Subcutaneous adipose tissue (tissue), 4 donors: ENCODE measurements around the gene BRINP1. TPM values are rescaled to one million over a fixed set of nuclear protein-coding genes. Genes with fewer than 3 reads are reported as not detected.

Source experiments
- total RNA-seq, 4 donors: library from RNA; depleted of rRNA; stranded (reverse); fragments of >200 nt; gene quantifications; one replicate each; pipeline ENCODE4 v1.1.0, GENCODE V29; 2016
- TF ChIP-seq, protein P1 (sequence below): fragments of 450-650 bp; IDR thresholded peaks from one replicate; pipeline ENCODE4 v1.5.1; 2016; ENCODE audit warnings: low read depth, mild to moderate bottlenecking, control low read depth, antibody characterized with exemption, moderate library complexity

BRINP1 gene
- total RNA-seq, 4 donors from 2014 or later = not detected

DNA sequence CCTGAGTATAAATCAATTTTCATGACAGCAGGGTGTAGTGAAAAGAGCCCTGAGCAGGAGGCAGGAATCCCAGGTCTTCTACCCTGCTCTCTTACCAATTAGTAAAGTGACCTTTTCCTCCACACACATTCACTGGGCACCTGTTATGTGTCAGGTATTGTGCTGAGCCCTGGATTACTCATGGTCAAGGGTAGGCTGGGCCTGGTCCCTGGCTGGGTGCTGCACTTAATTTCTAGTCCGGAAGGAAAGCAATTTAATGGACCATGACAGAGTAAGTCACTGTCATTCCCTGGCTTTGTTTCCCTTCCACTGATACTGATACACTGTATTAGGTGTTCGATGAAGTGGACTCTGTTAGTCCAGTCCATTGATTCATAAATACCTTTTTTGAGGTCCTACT lies 29.1 kb upstream of the BRINP1 start:
- TF ChIP-seq, protein P1, sequence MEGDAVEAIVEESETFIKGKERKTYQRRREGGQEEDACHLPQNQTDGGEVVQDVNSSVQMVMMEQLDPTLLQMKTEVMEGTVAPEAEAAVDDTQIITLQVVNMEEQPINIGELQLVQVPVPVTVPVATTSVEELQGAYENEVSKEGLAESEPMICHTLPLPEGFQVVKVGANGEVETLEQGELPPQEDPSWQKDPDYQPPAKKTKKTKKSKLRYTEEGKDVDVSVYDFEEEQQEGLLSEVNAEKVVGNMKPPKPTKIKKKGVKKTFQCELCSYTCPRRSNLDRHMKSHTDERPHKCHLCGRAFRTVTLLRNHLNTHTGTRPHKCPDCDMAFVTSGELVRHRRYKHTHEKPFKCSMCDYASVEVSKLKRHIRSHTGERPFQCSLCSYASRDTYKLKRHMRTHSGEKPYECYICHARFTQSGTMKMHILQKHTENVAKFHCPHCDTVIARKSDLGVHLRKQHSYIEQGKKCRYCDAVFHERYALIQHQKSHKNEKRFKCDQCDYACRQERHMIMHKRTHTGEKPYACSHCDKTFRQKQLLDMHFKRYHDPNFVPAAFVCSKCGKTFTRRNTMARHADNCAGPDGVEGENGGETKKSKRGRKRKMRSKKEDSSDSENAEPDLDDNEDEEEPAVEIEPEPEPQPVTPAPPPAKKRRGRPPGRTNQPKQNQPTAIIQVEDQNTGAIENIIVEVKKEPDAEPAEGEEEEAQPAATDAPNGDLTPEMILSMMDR = no peak

DNA sequence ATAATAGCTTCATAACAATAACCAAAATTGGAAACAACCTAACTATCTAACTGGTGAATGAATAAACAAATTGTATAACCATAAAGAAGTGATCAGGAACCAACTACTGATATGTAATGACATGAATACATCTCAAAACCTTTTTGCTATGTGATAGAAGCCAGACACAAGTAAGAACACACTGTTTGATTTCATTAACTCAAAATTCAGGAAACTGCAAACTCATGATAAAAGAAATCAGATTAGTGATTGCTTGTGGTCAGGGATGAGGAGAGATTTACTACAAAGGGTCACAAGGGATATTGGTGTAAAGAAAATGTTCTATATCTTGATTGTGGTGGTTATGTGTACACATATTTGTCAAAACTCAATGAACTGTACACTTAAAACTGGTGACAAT lies 22.6 kb upstream of the BRINP1 start:
- TF ChIP-seq, protein P1 = no peak

DNA sequence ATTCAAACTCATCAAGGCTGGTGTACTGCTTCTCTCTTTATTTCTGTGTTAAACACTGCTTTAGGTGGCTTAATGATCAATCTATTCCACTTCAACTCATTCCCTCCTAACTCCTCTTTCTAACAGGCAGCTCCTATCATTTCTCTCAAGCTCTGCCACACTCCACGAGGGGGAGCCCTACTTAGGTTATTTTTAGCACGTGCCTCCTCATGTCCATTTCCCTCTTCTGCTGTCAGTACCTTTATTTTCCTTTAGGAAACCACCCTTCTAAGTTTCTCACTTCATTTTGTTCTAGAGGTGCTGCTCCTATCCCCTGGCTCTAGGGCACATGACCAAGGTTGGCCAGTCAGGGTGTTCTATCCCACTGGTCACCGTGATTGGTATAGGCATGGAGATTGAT lies 6.7 kb upstream of the BRINP1 start:
- TF ChIP-seq, protein P1 = no peak

DNA sequence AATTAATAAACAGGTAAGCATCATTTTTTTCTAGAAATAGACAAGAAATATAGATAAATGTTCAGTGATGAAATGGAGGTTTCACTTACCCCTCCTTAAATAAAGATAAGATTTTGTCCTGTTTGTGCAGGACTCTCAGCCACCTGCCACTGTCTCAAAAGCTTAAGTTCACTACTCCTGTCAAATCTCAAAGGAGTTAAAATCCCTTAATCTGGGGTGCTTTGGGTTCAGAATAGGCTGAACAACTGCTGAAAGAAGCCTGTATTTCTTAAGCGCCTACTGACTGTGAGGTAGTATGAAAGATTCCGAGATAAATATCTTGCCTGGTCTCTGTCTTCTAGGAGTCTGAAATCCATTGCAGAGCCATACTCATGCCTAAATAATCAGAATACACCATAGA lies 3.7 kb upstream of the BRINP1 start:
- TF ChIP-seq, protein P1 = no peak

DNA sequence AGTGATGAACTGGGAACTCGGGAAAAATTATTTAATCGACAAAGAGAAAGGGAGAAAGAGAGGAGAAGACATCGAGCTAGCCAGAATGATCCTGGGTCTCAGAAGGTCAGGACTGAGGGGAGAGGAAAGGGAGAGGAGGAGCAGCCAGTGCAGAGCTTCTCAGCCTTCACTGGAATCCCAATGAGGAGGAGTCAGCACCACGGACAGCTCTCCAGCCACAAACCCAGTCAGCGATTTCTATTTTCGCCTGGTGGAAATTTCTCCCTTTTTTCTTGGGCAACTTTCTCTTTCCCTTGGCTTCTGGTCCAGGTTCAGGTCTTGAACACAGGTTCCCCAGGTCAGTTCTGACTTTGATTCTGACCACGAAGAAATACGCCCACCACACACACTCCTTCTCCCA lies 1.6 kb upstream of the BRINP1 start:
- TF ChIP-seq, protein P1 = no peak

DNA sequence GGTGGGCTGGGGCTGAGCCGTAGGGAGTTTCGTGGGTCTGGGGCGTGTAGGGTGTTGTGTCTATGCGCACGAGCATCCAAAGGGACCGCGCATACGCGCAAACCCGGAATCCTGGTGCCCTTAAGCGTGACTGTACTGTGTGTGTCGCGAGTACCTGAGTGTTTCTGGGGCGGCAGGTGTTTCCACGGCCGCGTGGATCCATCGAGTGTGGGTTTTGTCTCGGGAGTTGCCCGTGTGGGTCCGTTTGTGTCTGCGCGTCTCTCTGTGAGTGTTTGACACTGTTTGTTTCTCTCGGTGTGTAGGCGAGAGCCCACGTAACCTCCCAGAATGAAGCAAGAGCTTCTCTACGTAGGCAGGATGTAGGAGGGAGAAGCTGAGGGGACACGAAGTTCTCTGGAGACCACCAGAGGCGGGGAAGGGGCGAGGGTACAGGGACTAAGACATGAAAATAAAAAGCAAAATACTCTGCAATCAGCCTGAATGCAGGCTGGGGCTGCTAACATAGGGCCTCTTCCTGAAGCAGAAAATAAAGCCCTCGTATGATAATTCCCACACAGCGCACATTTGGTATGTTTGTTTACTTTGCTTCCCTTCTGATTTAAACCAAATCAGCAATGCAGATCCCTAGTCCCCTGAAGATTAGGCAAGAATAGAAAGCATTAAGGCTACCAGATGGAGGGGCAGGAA lies 588 bp upstream of the BRINP1 start:
- TF ChIP-seq, protein P1 = no peak

DNA sequence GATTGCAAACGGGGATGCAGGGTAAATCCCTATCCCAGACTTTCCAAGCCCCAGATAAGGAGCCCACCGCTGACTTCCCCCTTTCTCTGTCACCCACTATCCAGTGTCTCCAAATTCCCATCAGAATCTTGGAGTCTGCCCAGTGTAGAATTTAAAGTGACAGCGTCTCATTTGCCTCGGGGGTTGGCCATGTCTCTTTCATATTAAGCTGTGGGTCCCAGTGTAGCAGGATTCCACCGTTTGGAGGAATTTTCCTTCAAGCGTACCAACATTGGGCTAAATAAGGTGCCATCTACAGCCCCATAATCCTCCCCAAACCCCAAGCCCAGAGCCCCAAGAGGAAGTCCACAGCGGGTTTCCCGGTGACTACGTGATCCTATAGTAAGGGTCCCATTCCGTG lies 1.1 kb downstream of the BRINP1 start:
- TF ChIP-seq, protein P1 = no peak
